GM18517 (cell line): ENCODE data around the gene LGALS3BP.

ENCODE experiments used
- ATAC-seq: cut with Tn5 transposase; IDR thresholded peaks from one replicate; pipeline ENCODE4 v1.9.1; 2021; ENCODE audit warnings: mild to moderate bottlenecking, moderate library complexity; ENCODE audit not compliant: unreplicated experiment

Gene LGALS3BP

GRCh38 chr17:79000396-79001189 lies 20.9 kb upstream of the LGALS3BP start:
- ATAC-seq: no peak

- no peak for ATAC-seq
Observed at GRCh38 chr17:78999947-79000395, 20.2 kb upstream of the LGALS3BP start.

GRCh38 chr17:78999056-78999768 lies 19.5 kb upstream of the LGALS3BP start:
- ATAC-seq: no peak

GRCh38 chr17:78998311-78999055 lies 18.8 kb upstream of the LGALS3BP start:
- ATAC-seq: no peak

GRCh38 chr17:78997881-78998280 lies 18.2 kb upstream of the LGALS3BP start:
- ATAC-seq: no peak

- ATAC-seq: no peak
Observed at GRCh38 chr17:78997231-78997741, 17.6 kb upstream of the LGALS3BP start.

GRCh38 chr17:78996781-78997201 lies 17.1 kb upstream of the LGALS3BP start:
- no peak for ATAC-seq

GRCh38 chr17:78995761-78996451 lies 16.2 kb upstream of the LGALS3BP start:
- no peak for ATAC-seq

- ATAC-seq: no peak
Observed at GRCh38 chr17:78995022-78995760, 15.5 kb upstream of the LGALS3BP start.

GRCh38 chr17:78993981-78994671 lies 14.4 kb upstream of the LGALS3BP start:
- ATAC-seq: no peak

GRCh38 chr17:78993241-78993956 lies 13.7 kb upstream of the LGALS3BP start:
- no peak for ATAC-seq

- no peak for ATAC-seq
Observed at GRCh38 chr17:78992542-78993212, 13.0 kb upstream of the LGALS3BP start.

- no peak for ATAC-seq
Observed at GRCh38 chr17:78991906-78992532, 12.3 kb upstream of the LGALS3BP start.

- no peak for ATAC-seq
Observed at GRCh38 chr17:78991017-78991738, 11.5 kb upstream of the LGALS3BP start.

- no peak for ATAC-seq
Observed at GRCh38 chr17:78990349-78991016, 10.8 kb upstream of the LGALS3BP start.

GRCh38 chr17:78988152-78988551 lies 8.4 kb upstream of the LGALS3BP start:
- ATAC-seq: no peak
